ENCODE results near the gene MIOX. TPM values are rescaled to one million over a fixed set of nuclear protein-coding genes. Genes with fewer than 3 reads are reported as not detected.

MIOX gene
- total and polyA plus RNA-seq, 2 of the 13 experiments (the other 11 are each of a cell fraction or from before 2014, with no cell fraction given), result 1.5 to 2.9 TPM

DNA sequence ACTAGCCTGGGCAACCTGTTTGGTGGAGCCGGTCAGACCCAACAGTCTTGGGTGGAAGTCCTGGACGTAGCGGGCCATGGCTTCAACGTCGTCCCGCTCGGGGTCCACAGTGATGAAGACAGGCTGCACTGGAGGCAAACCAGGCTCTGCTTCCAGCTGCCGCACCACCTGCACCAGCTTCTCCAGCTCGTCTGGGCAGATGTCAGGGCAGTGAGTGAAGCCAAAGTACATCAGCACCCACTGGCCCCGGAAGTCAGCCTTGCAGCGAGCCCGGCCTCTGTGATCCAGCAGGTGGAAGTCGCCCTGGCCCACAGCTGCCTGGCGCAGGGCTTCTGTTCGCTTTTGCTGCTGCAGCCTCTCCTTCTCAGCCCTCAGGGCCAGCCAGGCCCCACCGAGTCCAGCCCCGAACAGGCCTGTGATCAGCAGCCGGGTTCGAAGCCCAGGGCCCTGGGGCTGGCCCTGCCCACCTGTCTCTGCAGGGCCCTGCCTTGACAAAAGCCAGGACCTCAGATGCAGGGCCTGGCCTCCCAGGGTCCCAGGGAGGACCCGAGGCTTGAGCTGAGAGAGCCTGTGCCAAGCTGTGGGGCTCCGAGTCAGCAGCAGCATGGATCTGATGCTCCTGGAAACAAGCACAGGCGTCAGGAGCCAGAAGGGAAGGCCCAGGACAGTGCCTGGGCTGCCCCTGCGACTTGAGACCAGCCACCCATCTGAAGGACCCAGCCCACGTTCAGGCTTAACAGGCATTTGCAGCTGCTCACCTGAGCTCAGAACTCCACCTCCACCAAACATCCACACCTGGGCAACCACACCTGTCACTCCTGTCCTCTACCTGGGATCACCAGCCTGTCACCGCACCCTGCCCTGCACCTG, 37.4 kb downstream of the MIOX start (continued):
- TF ChIP-seq CBFB (CRISPR knock-in tag; IDR thresholded peaks at IDR 0.05) (no peak), THAP7 (CRISPR knock-in tag; IDR thresholded peaks at IDR 0.05) (no peak), ZNF503 (CRISPR knock-in tag; IDR thresholded peaks at IDR 0.05) (no peak), ZNF619 (CRISPR knock-in tag; IDR thresholded peaks at IDR 0.05) (0 out of 2 replicates have a peak, but pooled peaks have one; percentile 31), TGIF2 (CRISPR knock-in tag; IDR thresholded peaks at IDR 0.05) (no peak), ZBTB43 (CRISPR knock-in tag; conservative IDR thresholded peaks at IDR 0.05) (no peak), MTA1 (CRISPR knock-in tag; IDR thresholded peaks at IDR 0.05; ENCODE audit: borderline replicate concordance) (0 out of 2 replicates have a peak, but pooled peaks have one; percentile 43), AGO2 (optimal IDR thresholded peaks at IDR 0.05; ENCODE audit: low read depth, low read length) (peak; percentile 95)
